ENCODE data around the gene SLC17A9.

SLC17A9 gene

DNA sequence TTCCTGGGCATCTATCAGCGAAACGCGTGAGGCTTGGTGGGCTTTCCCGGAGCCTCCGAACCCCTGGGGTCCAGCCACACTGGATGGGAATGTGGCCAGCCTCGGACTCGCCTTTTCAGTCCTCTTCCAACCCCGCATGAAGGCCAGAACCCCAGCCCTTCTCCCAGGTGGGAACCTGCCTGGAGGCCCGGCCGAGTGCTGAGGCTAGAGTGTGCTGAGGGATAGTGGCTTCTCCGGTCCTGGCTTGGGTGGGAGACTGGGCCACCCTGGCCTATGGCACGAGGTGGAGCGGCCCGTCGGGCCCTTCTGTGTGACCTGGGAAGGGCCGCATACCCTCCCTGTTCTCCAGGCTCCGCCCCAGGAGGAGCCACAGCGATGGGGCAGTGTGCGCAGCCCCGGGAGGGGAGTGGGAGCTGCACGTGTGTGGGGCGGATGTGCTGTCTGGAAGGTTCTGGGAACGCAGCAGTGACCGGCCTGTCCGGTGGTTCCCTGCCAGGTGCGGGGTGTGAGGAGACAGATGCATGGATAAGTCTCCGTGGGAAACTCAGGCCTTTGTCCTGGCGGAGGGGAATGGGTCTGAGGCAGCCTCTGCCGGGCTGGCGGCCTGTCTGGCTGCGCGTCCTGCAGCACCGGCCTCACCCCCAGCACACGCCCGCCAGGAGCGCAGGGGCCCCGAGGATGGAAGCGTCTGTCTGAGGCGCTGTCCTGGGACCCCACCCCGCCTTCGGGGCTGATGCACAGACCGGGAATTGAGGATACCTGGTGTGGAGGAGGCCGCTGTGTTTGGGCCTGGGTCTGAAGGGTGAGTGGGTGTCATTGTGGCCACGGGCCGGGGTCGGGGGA, 55.4 kb downstream of the SLC17A9 start:
- TF ChIP-seq GATA2 (IDR thresholded peaks at IDR 0.05; ENCODE audit: low read depth, low read length) (no peak), GATA3 (IDR thresholded peaks at IDR 0.05; ENCODE audit: low read depth, low read length) (no peak)

GRCh38 chr20:63008541-63009044, 56.1 kb downstream of the SLC17A9 start:
- TF ChIP-seq GATA2 (IDR thresholded peaks at IDR 0.05; ENCODE audit: low read depth, low read length), result no peak
- no peak for TF ChIP-seq GATA3 (IDR thresholded peaks at IDR 0.05; ENCODE audit: low read depth, low read length)

DNA sequence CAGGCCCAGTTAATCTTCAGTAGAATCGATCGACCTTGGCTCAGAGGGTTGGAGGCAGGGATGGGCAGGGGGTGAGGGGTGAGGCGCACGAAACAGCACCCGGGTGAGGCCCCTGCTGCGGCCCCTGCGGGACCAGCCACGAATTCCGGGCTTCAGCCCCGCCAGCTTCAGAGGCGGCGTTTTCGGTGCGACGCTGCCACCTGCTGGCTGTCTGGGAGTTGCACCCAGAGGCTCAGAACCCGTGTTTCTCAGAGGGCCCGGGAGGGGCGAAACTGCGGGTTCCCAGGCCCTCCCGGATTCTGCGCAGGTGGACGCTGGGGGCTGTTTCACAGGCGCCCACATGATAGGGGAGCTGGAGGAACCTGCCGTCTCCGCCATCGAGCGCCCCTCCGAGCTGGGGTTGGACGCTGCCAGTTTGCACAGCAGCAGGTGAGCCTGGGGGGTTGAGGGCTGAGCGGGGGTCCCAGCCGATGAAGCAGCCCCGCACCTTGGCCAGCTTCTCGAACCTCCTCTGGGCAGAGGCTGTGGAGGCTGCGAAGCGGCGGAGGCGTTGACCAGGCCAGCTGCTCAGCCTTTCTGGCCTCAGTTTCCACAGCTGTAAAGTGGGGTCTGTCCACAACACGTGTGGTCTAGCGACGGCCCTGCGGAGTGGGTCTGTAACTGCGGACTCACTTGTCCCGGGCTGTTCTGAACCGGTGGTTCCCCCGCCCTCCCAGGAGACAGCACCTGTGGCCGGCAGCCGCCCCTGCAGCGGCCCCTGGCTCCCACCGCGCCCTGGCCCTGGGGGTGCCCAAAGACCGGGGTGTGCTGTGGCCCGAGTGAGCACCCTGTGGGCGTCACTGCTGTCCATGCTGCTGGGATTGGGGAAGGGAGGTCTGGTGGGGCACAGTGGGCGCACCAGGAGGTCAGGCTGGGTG, 56.8 kb downstream of the SLC17A9 start:
- TF ChIP-seq GATA3 (IDR thresholded peaks at IDR 0.05; ENCODE audit: low read depth, low read length) (no peak), GATA2 (IDR thresholded peaks at IDR 0.05; ENCODE audit: low read depth, low read length) (no peak)

GRCh38 chr20:63009988-63010769, 57.7 kb downstream of the SLC17A9 start:
- TF ChIP-seq GATA2 (IDR thresholded peaks at IDR 0.05; ENCODE audit: low read depth, low read length) (no peak), GATA3 (IDR thresholded peaks at IDR 0.05; ENCODE audit: low read depth, low read length) (no peak)

- TF ChIP-seq GATA3 (IDR thresholded peaks at IDR 0.05; ENCODE audit: low read depth, low read length) (no peak), GATA2 (IDR thresholded peaks at IDR 0.05; ENCODE audit: low read depth, low read length) (no peak)
Measured at GRCh38 chr20:63011798-63012197, 59.3 kb downstream of the SLC17A9 start.

GRCh38 chr20:63013207-63013606, 60.7 kb downstream of the SLC17A9 start:
- TF ChIP-seq GATA2 (IDR thresholded peaks at IDR 0.05; ENCODE audit: low read depth, low read length), result no peak
- no peak for TF ChIP-seq GATA3 (IDR thresholded peaks at IDR 0.05; ENCODE audit: low read depth, low read length)

GRCh38 chr20:63014287-63014686, 61.8 kb downstream of the SLC17A9 start:
- TF ChIP-seq GATA3 (IDR thresholded peaks at IDR 0.05; ENCODE audit: low read depth, low read length), result no peak

DNA sequence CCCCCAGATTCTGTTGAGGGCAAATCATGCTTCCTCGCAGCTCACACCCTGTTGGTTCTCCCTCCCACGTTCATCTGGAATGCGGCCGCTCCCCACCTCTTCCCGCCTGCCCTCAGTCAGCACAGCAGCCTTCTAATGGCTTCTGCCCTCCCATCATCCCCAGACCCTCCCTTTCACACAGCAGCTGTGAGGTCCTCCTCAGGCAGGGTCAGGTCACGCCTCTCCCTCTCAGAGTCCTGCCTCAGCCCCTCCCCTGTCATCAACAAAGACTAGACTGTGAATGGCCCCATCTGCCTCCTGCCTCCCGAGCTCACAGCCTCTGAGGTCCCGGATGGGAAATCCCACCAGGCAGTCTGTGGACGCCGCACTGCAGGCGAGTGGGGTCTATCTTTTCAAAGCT, 62.2 kb downstream of the SLC17A9 start:
- TF ChIP-seq GATA2 (IDR thresholded peaks at IDR 0.05; ENCODE audit: low read depth, low read length) (no peak), GATA3 (IDR thresholded peaks at IDR 0.05; ENCODE audit: low read depth, low read length) (no peak)

DNA sequence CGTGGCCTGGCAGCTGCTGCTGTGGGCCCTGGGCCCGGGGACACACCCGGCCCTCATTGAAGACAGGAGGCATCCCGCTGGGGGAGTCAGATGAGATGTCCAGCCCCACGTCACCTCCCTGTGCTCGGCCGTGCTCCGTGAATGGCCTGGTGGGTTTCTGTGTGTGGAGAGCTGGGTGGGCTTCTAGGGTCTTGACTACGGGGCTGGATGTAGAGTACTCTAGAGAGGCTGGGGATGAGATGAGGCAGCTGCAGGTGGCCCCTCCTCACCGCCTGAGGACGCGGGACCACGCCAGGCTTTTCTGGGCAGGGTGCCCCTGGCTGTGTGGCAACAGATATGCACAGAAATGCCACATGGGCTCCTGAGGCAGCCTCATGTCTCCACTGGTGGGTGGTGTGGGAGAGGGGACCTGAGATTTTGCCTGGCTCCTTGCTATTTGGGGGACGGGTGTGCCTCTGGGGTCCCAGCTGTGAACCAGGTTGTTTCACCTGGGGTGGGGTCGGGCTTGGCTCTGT, 62.7 kb downstream of the SLC17A9 start:
- no peak for TF ChIP-seq GATA2 (IDR thresholded peaks at IDR 0.05; ENCODE audit: low read depth, low read length)

- TF ChIP-seq GATA3 (IDR thresholded peaks at IDR 0.05; ENCODE audit: low read depth, low read length) (no peak), GATA2 (IDR thresholded peaks at IDR 0.05; ENCODE audit: low read depth, low read length) (no peak)
Measured at GRCh38 chr20:63015662-63016361, 63.3 kb downstream of the SLC17A9 start.

GRCh38 chr20:63016514-63017075, 64.1 kb downstream of the SLC17A9 start:
- TF ChIP-seq GATA3 (IDR thresholded peaks at IDR 0.05; ENCODE audit: low read depth, low read length), result no peak
- TF ChIP-seq GATA2 (IDR thresholded peaks at IDR 0.05; ENCODE audit: low read depth, low read length), result no peak

DNA sequence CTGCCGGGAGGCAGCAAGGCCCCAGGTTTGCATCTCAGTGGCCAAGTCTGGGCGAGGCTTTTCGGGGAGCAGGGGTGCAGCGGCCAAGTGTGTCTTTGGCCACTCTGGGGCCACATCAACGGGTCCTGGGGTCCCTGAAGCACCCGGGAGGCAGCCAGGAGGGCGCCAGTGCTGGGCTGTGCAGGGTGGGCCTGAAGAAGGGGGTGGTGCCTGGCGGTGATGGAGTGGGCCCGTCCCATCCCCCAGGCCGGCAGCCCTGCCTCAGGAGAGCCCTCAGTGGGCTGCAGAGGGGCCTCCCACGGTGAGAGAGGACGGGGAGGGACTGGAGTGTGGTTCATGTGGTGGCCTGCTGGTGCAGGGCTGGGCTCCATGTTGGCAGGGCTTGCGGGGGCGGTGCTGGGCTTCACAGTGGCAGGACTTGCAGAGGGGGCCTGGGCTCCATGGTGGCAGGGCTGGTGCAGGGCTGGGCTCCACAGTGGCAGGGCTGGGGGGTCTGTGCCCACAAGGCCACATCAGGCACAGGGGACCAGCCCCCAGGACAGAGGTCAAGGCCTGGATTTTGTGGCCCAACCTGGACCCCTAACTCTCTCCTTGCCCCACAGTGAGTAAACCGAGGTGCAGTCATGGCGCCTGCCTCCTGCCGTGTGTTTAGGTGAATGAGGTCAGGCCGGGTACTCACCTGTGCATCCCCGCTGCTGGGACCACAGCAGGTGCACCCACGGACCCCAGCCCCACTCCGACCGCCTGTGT, 64.7 kb downstream of the SLC17A9 start:
- TF ChIP-seq GATA3 (IDR thresholded peaks at IDR 0.05; ENCODE audit: low read depth, low read length) (no peak), GATA2 (IDR thresholded peaks at IDR 0.05; ENCODE audit: low read depth, low read length) (no peak)

Measured in SH-SY5Y (cell line).